Cardiac muscle cell (in vitro differentiated cells and primary cell): Measurements from ENCODE around the gene MYCN. TPM values are rescaled to one million over a fixed set of nuclear protein-coding genes. Genes with fewer than 3 reads are reported as not detected.

Experiments
- DNase-seq, 2 donors: peaks; one replicate each; pipeline versions ENCODE4 v3.0.0 to v3.0.0-alpha.2; 2010 to 2017; ENCODE audit warnings: low read depth in 1 of 2, low spot score in 1 of 2
- H3K27ac ChIP-seq: fragments of 200-600 bp; sonication (generic); 2 replicates; pipeline ENCODE4 v1.5.1; 2016
- H3K27me3 ChIP-seq: fragments of 200-600 bp; sonication (generic); 2 replicates; pipeline ENCODE4 v1.6.0; 2016; ENCODE audit warnings: control low read depth
- H3K36me3 ChIP-seq: fragments of 200-600 bp; sonication (generic); 2 replicates; pipeline ENCODE4 v1.5.1; 2016; ENCODE audit warnings: control low read depth
- H3K4me1 ChIP-seq: fragments of 200-600 bp; sonication (generic); 2 replicates; pipeline ENCODE4 v1.8.1; 2017; ENCODE audit warnings: low read depth, mild to moderate bottlenecking, mixed run types
- H3K4me3 ChIP-seq: fragments of 200-600 bp; sonication (generic); 2 replicates; pipeline ENCODE4 v1.5.1; 2016; ENCODE audit warnings: mild to moderate bottlenecking
- H3K9me3 ChIP-seq: fragments of 200-600 bp; sonication (generic); 2 replicates; pipeline ENCODE4 v1.5.1; 2017; ENCODE audit warnings: low read depth, mild to moderate bottlenecking, control low read depth
- polyA plus RNA-seq: library from polyadenylated mRNA; unstranded; fragments of >200 nt; fragmentation: Nextera tagmentation; extraction: Ambion mirVana; gene quantifications from 2 replicates; pipeline ENCODE4 v1.2.1, GENCODE V29; 2016
- total RNA-seq: library from RNA; depleted of rRNA; stranded (reverse); fragments of >200 nt; gene quantifications from 2 replicates; pipeline ENCODE4 v1.2.3, GENCODE V29; 2016
- TF ChIP-seq, protein P1 (sequence below): IDR thresholded peaks from 2 replicates; pipeline ENCODE4 v1.5.1; 2012; ENCODE audit warnings: low read depth, mild to moderate bottlenecking, low read length

Gene MYCN
- total and polyA plus RNA-seq, 2 experiments from 2014 or later = 38.5 to 72.5 TPM

GRCh38 chr2:15952451-15953146 is 12.2 kb downstream of the MYCN start:
- Histone ChIP-seq H3K9me3 (no peaks in the 10 kb centered on the region), H3K36me3 (no peaks in the 10 kb centered on the region), H3K4me1 (no peaks in the 10 kb centered on the region), H3K27ac (no peak overlapping the region), H3K4me3 (no peak overlapping the region), H3K27me3 (no peaks in the 10 kb centered on the region)
- no peak for DNase-seq
- TF ChIP-seq, protein P1, sequence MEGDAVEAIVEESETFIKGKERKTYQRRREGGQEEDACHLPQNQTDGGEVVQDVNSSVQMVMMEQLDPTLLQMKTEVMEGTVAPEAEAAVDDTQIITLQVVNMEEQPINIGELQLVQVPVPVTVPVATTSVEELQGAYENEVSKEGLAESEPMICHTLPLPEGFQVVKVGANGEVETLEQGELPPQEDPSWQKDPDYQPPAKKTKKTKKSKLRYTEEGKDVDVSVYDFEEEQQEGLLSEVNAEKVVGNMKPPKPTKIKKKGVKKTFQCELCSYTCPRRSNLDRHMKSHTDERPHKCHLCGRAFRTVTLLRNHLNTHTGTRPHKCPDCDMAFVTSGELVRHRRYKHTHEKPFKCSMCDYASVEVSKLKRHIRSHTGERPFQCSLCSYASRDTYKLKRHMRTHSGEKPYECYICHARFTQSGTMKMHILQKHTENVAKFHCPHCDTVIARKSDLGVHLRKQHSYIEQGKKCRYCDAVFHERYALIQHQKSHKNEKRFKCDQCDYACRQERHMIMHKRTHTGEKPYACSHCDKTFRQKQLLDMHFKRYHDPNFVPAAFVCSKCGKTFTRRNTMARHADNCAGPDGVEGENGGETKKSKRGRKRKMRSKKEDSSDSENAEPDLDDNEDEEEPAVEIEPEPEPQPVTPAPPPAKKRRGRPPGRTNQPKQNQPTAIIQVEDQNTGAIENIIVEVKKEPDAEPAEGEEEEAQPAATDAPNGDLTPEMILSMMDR = no peak

- Histone ChIP-seq H3K27me3 (no peaks in the 10 kb centered on the region), H3K4me1 (no peaks in the 10 kb centered on the region), H3K4me3 (no peak overlapping the region), H3K9me3 (no peaks in the 10 kb centered on the region), H3K36me3 (no peaks in the 10 kb centered on the region), H3K27ac (no peak overlapping the region)
- no peak for DNase-seq
- TF ChIP-seq, protein P1 = no peak
Measured at GRCh38 chr2:15953147-15953630, 12.8 kb downstream of the MYCN start.

DNA sequence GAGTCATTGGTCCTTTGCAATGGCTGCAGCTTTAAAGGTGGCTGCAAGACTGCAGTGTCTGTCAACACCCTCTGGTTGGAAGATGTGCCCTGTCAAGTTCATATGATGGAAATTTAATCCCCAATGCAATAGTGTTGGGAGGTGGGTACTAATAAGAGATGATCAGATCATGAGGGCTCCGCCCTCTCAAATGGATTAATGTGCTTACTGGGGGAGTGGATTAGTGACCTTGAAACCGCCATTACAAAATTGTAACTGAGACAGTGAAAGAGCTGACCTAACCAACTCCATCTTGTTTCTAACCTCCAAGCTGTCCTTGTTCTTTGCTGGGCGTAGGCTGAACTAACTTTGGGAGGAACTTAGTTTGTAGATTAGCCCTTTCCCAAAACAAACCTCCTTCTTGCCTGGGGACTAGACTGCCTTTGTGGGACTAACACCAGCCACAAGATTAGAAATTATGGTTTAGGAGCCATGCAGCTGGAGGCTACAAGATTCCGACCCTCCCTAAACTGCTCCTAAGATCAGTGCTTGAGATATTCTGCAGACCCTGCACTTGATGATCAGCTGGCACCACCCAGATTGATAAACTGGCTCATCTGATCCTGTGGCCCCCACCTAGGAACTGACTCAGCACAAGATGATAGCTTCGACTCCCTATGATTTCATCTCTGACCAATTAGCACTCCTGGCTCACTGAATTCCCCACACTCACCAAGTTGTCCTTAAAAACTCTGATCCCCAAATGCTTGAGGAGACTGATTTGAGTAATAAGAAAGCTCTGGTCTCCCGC is 13.7 kb downstream of the MYCN start:
- H3K36me3 ChIP-seq = no peaks in the 10 kb centered on the region
- H3K27me3 ChIP-seq = no peaks in the 10 kb centered on the region
- H3K9me3 ChIP-seq = no peaks in the 10 kb centered on the region
- DNase-seq = no peak
- TF ChIP-seq, protein P1 = no peak
- H3K27ac ChIP-seq = no peak overlapping the region
- H3K4me1 ChIP-seq = no peaks in the 10 kb centered on the region
- no peak overlapping the region for H3K4me3 ChIP-seq

DNA sequence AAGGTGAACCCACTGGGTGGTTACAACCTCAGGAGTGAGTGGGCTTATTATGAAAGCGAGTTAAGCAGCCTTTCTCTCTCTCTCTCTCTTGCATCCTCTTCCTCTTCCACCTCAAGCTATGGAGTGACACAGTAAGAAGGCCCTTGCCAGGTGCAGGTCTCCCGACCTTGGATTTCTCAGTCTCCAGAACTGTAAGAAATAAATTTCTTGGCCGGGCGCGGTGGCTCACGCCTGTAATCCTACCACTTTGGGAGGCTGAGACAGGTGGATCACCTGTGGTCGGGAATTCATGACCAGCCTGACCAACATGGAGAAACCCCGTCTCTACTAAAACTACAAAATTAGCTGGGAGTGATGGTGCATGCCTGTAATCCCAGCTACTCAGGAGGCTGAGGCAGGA is 14.4 kb downstream of the MYCN start:
- Histone ChIP-seq H3K27me3 (no peaks in the 10 kb centered on the region), H3K4me3 (no peak overlapping the region), H3K4me1 (no peaks in the 10 kb centered on the region), H3K27ac (no peak overlapping the region), H3K36me3 (no peaks in the 10 kb centered on the region), H3K9me3 (no peaks in the 10 kb centered on the region)
- DNase-seq = no peak
- TF ChIP-seq, protein P1 = no peak

DNA sequence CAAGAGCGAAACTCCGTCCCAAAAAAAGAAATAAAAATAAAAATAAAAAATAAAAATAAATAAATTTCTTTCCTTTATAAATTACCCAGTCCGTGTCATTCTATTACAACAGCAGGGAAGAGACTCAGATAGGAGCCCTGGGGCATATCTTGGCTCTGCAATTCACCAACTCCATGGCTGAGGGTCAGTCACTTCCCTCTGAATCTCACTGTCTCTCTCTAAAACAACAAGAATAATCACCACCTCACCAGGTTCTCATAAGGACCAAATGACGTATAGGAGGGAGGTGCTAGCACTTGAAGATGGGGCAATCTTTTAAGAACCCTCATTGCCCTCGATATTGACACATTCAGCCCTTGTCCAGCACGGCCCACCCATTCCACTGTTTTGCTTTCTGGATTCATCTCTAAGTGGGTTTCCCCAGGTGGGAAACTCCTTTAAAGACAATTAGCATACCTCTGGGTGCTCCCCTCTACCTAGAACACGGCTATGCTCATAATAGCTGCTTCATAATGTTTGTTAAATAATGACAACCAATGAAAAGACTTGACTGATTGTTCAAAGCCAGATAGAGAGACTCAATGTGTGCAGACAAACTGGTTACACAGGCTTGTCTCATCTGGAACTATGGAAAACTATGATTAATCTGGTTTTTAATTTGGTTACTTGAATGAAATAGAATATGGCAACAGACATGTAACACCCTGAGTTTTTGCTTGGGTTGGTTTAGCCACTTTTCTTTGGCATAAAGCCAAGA is 15.1 kb downstream of the MYCN start:
- DNase-seq = no peak
- Histone ChIP-seq H3K4me1 (no peaks in the 10 kb centered on the region), H3K4me3 (no peak overlapping the region), H3K9me3 (no peaks in the 10 kb centered on the region), H3K36me3 (no peaks in the 10 kb centered on the region), H3K27me3 (no peaks in the 10 kb centered on the region), H3K27ac (no peak overlapping the region)
- TF ChIP-seq, protein P1 = no peak
